A549 (cell line): ENCODE data around the gene HDC.

Experiments
- CEBPB ChIP-seq, 2 experiments: fragments of >200 bp in 1 of 2; sonication (Bioruptor Twin) in 1 of 2; formaldehyde crosslinking in 1 of 2; IDR thresholded peaks; 2 replicates each; pipeline ENCODE4 v1.6.1; 2012 to 2016
- CTCF ChIP-seq: fragments of >200 bp; sonication (Bioruptor Twin); formaldehyde crosslinking; IDR thresholded peaks from 3 replicates; pipeline ENCODE4 v1.5.1; 2016
- MAFK ChIP-seq: fragments of 450-650 bp; IDR thresholded peaks from 2 replicates; pipeline ENCODE4 v1.6.1; 2014; ENCODE audit not compliant: partially characterized antibody
- MAX ChIP-seq: IDR thresholded peaks from 2 replicates; pipeline ENCODE4 v1.6.1; 2012
- NFE2L2 ChIP-seq: fragments of 150-350 bp; conservative IDR thresholded peaks from 2 replicates; pipeline ENCODE4 v1.6.1; 2014; ENCODE audit warnings: low read length
- NR3C1 ChIP-seq: fragments of >200 bp; sonication (Bioruptor Twin); formaldehyde crosslinking; IDR thresholded peaks from 3 replicates; pipeline ENCODE4 v1.6.1; 2017
- POLR2A ChIP-seq: IDR thresholded peaks from 2 replicates; pipeline ENCODE4 v1.6.1; 2012; ENCODE audit warnings: mild to moderate bottlenecking, low read length
- RCOR1 ChIP-seq: fragments of 150-350 bp; IDR thresholded peaks from 2 replicates; pipeline ENCODE4 v1.6.1; 2014; ENCODE audit warnings: antibody characterized with exemption, low read length, low read depth
- REST ChIP-seq: fragments of 200-600 bp; sonication (generic); IDR thresholded peaks from 2 replicates; pipeline ENCODE4 v1.6.1; 2016; ENCODE audit warnings: antibody characterized with exemption, mild to moderate bottlenecking, moderate library complexity
- USF2 ChIP-seq: fragments of 450-650 bp; IDR thresholded peaks from 2 replicates; pipeline ENCODE4 v1.6.1; 2014; ENCODE audit warnings: antibody characterized with exemption

- TF ChIP-seq USF2 = no peak
- TF ChIP-seq CEBPB (IDR thresholded peaks at IDR 0.05) = no peak
- TF ChIP-seq REST = no peak
- TF ChIP-seq CTCF = no peak
- no peak for TF ChIP-seq NR3C1
- no peak for TF ChIP-seq NFE2L2
- TF ChIP-seq POLR2A = no peak
- no peak for TF ChIP-seq RCOR1
- TF ChIP-seq MAX = no peak
- TF ChIP-seq MAFK = no peak
These were observed 23.7 kb downstream of the HDC start for GRCh38 chr15:50241684-50242450.
